Mesothelial cell of epicardium (in vitro differentiated cells): ENCODE results near the gene GALNT18. TPM values are rescaled to one million over a fixed set of nuclear protein-coding genes. Genes with fewer than 3 reads are reported as not detected.

Source experiments
- DNase-seq, 2 experiments: peaks; one replicate each; pipeline ENCODE4 v3.0.0; 2021; ENCODE audit warnings: low spot score in 2 of 2; ENCODE audit not compliant: unreplicated experiment in 2 of 2
- H3K27ac Mint-ChIP-seq: 2 replicates; pipeline ENCODE4 v1.8.0; 2021; ENCODE audit warnings: mixed read lengths
- H3K27me3 Mint-ChIP-seq: 2 replicates; pipeline ENCODE4 v1.8.0; 2021; ENCODE audit warnings: low read depth, mixed read lengths
- H3K36me3 Mint-ChIP-seq: 2 replicates; pipeline ENCODE4 v1.8.0; 2021; ENCODE audit warnings: mixed read lengths
- H3K4me1 Mint-ChIP-seq: 2 replicates; pipeline ENCODE4 v1.8.0; 2021; ENCODE audit warnings: mixed read lengths
- H3K4me3 Mint-ChIP-seq: 2 replicates; pipeline ENCODE4 v1.8.0; 2021; ENCODE audit warnings: mild to moderate bottlenecking, moderate library complexity, mixed read lengths
- H3K9me3 Mint-ChIP-seq: 2 replicates; pipeline ENCODE4 v1.8.0; 2021; ENCODE audit warnings: mixed read lengths
- total RNA-seq: library from RNA; stranded (reverse); gene quantifications from 3 replicates; pipeline ENCODE4 v1.2.1, GENCODE V29; 2021
- TF ChIP-seq, protein P1 (sequence below): fragments of 200-600 bp; sonication (generic); IDR thresholded peaks from one replicate; pipeline ENCODE4 v1.5.0; 2021; ENCODE audit warnings: antibody characterized with exemption; ENCODE audit not compliant: unreplicated experiment

GALNT18 gene
- total RNA-seq, 1 donor from 2014 or later: 4.2 TPM

DNA sequence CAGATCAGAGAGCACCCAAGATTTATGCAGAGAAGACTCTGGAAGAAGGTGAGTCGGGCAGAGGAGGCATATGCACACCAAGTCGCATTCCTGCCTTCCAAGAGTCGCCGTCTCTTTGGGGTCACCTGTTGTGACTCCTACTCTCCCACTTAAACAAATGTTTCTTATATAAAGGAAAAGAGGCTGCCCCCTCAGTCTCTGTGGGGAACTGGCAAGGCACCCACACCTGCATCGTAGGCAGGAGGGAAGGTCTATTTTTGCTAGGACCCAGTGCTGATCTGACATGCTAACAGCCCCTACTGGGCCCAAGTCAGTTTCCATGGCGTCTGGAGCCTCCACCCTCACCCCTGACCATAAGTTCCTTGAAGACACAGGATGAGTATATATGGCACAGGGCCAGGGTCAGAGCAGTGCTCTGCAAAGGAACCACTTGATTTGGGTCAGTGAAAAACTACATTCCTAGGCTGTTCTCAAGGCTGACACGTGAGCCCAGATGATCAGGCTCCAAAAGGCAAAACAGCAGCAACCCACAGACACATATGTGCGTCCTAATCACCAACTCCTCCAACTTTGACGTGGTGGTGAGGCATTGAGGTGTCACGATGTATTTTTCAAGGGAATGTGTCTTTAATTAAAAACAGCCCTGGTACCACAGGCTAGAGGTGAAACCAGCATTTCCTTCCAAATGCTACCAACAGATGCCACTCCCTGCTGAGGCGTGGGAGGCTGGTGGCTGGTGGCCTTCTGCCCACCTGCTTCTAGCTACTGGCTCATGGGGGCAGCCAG, 213.2 kb downstream of the GALNT18 start:
- TF ChIP-seq, protein P1, sequence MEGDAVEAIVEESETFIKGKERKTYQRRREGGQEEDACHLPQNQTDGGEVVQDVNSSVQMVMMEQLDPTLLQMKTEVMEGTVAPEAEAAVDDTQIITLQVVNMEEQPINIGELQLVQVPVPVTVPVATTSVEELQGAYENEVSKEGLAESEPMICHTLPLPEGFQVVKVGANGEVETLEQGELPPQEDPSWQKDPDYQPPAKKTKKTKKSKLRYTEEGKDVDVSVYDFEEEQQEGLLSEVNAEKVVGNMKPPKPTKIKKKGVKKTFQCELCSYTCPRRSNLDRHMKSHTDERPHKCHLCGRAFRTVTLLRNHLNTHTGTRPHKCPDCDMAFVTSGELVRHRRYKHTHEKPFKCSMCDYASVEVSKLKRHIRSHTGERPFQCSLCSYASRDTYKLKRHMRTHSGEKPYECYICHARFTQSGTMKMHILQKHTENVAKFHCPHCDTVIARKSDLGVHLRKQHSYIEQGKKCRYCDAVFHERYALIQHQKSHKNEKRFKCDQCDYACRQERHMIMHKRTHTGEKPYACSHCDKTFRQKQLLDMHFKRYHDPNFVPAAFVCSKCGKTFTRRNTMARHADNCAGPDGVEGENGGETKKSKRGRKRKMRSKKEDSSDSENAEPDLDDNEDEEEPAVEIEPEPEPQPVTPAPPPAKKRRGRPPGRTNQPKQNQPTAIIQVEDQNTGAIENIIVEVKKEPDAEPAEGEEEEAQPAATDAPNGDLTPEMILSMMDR: no peak
- H3K9me3 Mint-ChIP-seq: no peaks in the 10 kb centered on the region
- H3K27ac Mint-ChIP-seq: no peak overlapping the region
- H3K36me3 Mint-ChIP-seq: no peaks in the 10 kb centered on the region
- no peak overlapping the region for H3K4me3 Mint-ChIP-seq
- no peaks in the 10 kb centered on the region for H3K27me3 Mint-ChIP-seq
- peaks cover 53% of the 10 kb centered on the region for H3K4me1 Mint-ChIP-seq
- DNase-seq: no peak

DNA sequence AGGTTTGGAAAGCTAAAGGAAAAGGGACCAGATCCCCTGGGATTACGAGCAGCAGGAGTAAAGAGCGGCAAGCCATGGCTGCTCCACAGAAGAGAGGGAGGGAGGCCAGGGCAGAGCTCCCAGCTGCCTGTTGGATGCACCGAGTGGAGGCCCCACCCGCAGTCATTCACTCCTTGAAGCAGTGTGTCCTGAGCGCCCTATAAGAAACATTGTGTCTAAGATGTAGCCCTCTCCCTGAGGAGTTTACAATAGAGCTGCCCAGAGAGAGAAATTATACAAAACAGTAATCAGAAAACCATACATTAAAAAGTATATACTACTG, 214.1 kb downstream of the GALNT18 start:
- Mint-ChIP-seq H3K4me3 (no peak overlapping the region), H3K27ac (no peak overlapping the region), H3K36me3 (no peaks in the 10 kb centered on the region), H3K9me3 (no peaks in the 10 kb centered on the region), H3K27me3 (no peaks in the 10 kb centered on the region), H3K4me1 (peaks cover 52% of the 10 kb centered on the region)
- DNase-seq: no peak
- TF ChIP-seq, protein P1: no peak

DNA sequence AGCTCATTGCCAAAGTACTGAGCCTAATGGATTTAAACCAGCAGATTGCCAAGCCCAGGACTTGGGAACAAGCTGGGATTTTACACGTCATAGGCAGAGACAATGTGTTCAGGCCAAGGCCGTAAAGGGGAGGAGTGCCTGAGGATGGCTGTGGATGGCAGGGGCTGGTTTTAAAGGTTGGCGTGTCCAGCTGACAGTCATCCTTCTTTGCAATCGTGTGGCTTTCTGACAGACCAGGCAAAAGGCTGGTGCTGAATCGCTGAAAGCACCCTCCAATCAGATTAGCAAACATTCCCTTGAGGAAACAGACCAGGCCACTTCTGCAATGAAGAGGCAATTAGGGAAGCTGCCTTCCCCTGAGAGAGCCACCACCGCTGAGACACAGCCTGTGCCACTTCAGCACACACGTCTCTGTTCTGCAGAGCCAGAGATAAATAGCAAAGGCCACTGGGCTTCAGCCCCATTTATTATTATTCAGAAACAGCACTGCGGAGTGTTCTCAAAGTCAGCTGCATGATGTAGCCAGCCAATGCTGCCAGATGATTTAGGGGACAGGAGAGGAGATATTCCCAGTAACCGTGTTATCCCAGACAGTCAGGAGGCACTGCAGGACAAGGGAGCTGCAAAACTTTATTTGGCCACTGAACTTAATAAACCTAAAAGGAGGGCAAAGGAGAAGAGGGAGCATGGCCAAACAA, 214.6 kb downstream of the GALNT18 start:
- H3K4me1 Mint-ChIP-seq: peaks cover 52% of the 10 kb centered on the region
- no peaks in the 10 kb centered on the region for H3K27me3 Mint-ChIP-seq
- no peaks in the 10 kb centered on the region for H3K36me3 Mint-ChIP-seq
- no peak for DNase-seq
- no peak overlapping the region for H3K4me3 Mint-ChIP-seq
- TF ChIP-seq, protein P1: no peak
- H3K27ac Mint-ChIP-seq: no peak overlapping the region
- no peaks in the 10 kb centered on the region for H3K9me3 Mint-ChIP-seq

DNA sequence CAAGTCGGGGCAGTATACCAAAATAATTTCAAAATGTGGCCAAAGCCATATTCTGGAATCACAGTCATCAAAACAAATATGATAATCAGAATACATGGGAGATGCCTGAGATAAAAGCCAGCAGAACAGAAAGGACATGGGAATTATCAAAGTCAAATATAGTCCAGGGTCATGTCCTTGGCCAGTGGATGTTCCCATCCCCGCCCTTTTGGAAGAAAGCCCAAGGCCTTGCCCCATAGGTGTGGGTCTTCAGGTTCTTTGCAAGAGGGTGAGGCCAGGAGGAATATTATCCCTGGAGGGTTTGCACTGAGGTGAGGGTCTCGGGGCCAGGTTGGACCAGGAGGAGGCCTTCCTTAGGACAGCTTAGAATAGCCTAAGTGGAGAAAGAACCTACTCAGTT, 215.2 kb downstream of the GALNT18 start:
- no peak overlapping the region for H3K27ac Mint-ChIP-seq
- no peaks in the 10 kb centered on the region for H3K27me3 Mint-ChIP-seq
- no peaks in the 10 kb centered on the region for H3K36me3 Mint-ChIP-seq
- TF ChIP-seq, protein P1: no peak
- H3K4me1 Mint-ChIP-seq: peaks cover 52% of the 10 kb centered on the region
- no peak overlapping the region for H3K4me3 Mint-ChIP-seq
- DNase-seq: no peak
- H3K9me3 Mint-ChIP-seq: no peaks in the 10 kb centered on the region

DNA sequence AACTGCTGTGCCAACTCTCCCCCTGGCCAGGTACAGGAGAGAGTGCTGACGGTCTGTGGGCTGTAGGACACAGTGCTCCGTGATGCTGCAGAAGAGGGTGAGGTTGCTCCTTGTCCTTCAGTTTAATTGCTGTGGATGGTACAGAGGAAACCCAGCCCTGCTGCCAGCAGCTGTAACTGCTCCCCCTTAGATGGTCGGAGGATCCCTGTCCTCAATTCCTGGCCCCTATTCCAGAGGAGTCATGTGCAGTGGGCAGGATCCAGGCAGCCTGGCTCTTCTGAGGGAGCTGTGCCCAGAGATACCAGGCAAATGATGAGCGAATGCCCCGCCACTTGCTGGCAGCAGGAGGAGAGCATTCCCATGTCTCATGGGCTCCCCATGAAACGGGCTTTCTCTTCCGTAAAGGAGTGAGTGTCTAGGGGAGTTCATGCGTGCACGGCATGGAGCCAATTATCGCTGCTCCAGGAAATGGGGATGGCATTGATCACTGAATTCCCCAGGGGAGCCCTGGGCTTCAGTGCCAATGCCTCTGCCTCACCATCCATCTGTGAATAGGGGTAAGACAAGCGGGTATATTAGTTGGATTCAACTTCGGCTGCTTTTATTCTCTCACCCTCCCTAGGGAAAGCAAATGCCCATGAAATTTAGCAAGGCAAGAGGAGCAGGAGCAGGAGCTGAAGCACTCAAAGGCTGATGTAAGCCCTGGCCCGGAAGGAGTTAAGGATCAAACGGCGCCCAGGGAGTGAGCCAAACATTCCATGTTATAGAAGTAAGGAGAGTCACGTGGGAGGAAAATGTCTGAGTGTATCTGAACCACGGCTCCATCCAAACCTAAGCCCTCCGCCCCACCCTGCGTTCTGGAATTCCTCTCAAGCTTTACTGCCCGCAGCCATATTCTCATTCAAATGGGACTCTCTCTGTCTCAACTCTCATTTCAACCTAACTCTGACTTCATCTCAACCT, 217.8 kb downstream of the GALNT18 start:
- Mint-ChIP-seq H3K27ac (peak overlapping the region; percentile 63), H3K36me3 (no peaks in the 10 kb centered on the region), H3K9me3 (no peaks in the 10 kb centered on the region), H3K27me3 (peaks cover under 1% of the 10 kb centered on the region), H3K4me3 (no peak overlapping the region), H3K4me1 (peaks cover 31% of the 10 kb centered on the region)
- DNase-seq: peak in 1 of 2 experiments; percentile 48
- TF ChIP-seq, protein P1: no peak
